ENCODE results near the gene FAM117B.
"Not testable (repeated sequence)": the region's sequence is repeated elsewhere in the genome, so short reads cannot be mapped to it uniquely, and the experiment has no call there.

The FAM117B gene

GRCh38 chr2:202780514-202781021, 145.8 kb downstream of the FAM117B start:
- no peak overlapping the region for H3K4me3 ChIP-seq (ENCODE audit: control insufficient read depth, low read depth, low read length)
- DNase-seq (ENCODE audit: low read depth), result no peak
- TF ChIP-seq, protein P1, sequence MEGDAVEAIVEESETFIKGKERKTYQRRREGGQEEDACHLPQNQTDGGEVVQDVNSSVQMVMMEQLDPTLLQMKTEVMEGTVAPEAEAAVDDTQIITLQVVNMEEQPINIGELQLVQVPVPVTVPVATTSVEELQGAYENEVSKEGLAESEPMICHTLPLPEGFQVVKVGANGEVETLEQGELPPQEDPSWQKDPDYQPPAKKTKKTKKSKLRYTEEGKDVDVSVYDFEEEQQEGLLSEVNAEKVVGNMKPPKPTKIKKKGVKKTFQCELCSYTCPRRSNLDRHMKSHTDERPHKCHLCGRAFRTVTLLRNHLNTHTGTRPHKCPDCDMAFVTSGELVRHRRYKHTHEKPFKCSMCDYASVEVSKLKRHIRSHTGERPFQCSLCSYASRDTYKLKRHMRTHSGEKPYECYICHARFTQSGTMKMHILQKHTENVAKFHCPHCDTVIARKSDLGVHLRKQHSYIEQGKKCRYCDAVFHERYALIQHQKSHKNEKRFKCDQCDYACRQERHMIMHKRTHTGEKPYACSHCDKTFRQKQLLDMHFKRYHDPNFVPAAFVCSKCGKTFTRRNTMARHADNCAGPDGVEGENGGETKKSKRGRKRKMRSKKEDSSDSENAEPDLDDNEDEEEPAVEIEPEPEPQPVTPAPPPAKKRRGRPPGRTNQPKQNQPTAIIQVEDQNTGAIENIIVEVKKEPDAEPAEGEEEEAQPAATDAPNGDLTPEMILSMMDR (IDR thresholded peaks at IDR 0.05; ENCODE audit: control insufficient read depth, insufficient read depth, low read depth, low read length, missing control alignments), result no peak

- H3K4me3 ChIP-seq (ENCODE audit: control insufficient read depth, low read depth, low read length), result no peak overlapping the region
- TF ChIP-seq, protein P1 (IDR thresholded peaks at IDR 0.05; ENCODE audit: control insufficient read depth, insufficient read depth, low read depth, low read length, missing control alignments), result no peak
- no peak for DNase-seq (ENCODE audit: low read depth)
These were observed 148.3 kb downstream of the FAM117B start for GRCh38 chr2:202782940-202783558.

- DNase-seq (ENCODE audit: low read depth), result no peak
- TF ChIP-seq, protein P1 (IDR thresholded peaks at IDR 0.05; ENCODE audit: control insufficient read depth, insufficient read depth, low read depth, low read length, missing control alignments), result no peak
- no peak overlapping the region for H3K4me3 ChIP-seq (ENCODE audit: control insufficient read depth, low read depth, low read length)
These were observed 152.1 kb downstream of the FAM117B start for GRCh38 chr2:202786842-202787241.

GRCh38 chr2:202790676-202791075, 155.9 kb downstream of the FAM117B start:
- H3K4me3 ChIP-seq (ENCODE audit: control insufficient read depth, low read depth, low read length), result no peak overlapping the region
- DNase-seq (ENCODE audit: low read depth), result no peak
- TF ChIP-seq, protein P1 (IDR thresholded peaks at IDR 0.05; ENCODE audit: control insufficient read depth, insufficient read depth, low read depth, low read length, missing control alignments), result no peak

DNA sequence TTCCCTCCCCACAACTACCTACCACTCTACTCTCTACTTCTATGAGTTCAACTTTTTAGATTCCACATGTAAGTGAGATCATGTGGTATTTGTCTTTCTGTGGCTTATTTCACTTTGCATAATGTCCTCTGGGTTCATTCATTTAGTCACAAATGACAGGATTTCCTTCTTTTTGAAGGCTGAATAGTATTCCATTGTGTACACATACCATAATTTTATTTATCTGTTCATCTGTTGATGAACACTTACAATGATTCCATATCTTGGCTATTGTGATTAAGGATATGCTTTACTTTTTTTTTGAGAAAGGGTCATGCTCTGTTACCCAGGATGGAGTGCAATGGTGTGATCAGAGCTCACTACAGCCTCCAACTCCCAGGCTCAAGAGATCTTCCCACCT, 163.2 kb downstream of the FAM117B start:
- TF ChIP-seq, protein P1 (IDR thresholded peaks at IDR 0.05; ENCODE audit: control insufficient read depth, insufficient read depth, low read depth, low read length, missing control alignments), result no peak
- no peak for DNase-seq (ENCODE audit: low read depth)
- H3K4me3 ChIP-seq (ENCODE audit: control insufficient read depth, low read depth, low read length), result no peak overlapping the region

DNA sequence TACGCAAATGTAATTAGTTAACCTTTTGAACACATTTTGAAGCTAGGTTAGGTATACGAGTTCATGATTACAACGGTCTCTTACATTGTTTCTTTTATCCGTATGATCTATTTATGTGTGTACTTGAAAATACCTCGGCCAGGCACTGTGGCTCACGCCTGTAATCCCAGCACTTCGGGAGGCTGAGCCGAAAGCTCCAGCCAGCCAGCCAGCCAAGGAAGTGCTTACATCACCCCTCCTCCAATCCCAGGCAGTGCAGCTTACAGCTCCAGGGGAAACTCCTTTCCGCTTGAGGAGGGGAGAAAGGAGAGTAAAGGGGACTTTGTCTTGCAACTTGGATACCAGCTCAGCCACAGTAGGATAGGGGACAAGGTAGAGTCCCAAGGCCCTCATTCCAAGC, 171.1 kb downstream of the FAM117B start:
- not testable (repeated sequence) for H3K4me3 ChIP-seq (ENCODE audit: control insufficient read depth, low read depth, low read length); DNase-seq (ENCODE audit: low read depth)

DNA sequence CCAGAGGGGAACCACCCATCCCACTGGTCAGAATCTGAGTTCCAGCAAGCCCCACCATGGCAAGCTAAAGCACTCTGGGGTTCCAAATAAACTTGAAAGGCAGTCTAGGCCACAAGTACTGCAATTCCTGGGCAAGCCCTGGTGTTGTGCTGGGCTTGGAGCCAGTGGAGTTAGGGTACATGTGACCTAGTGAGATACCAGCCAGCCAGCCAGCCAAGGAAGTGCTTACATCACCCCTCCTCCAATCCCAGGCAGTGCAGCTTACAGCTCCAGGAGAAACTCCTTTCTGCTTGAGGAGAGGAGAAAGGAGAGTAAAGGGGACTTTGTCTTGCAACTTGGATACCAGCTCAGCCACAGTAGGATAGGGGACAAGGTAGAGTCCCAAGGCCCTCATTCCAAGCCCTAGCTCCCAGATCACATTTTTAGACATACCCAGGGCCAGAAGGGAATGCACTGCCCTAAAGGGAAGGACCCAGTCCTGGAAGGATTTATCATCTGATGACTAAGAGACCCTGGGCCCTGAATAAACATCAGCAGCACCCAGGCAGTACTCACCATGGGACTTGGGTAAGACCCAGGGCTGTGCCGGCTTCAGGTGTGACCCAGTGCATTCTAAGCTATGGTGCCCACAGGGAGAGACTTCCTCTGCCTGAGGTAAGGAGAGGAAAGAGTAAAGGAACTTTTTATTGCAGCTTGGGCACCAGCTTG, 172.8 kb downstream of the FAM117B start:
- not testable (repeated sequence) for H3K4me3 ChIP-seq (ENCODE audit: control insufficient read depth, low read depth, low read length)
- DNase-seq (ENCODE audit: low read depth), result peak; percentile 38

All from AG09309 (cell line).